Skin epidermis (tissue), 12 donors: Measurements from ENCODE around the gene SEC31B.

Source experiments
- H3K27ac ChIP-seq, 21 experiments: fragments of 200-600 bp; sonication (generic) in 11 of 21; one replicate each; pipeline ENCODE4 v1.5.0; 2020; ENCODE audit warnings: mild to moderate bottlenecking in 3 of 21, inconsistent platforms in 2 of 21, moderate library complexity in 2 of 21
- H3K4me3 ChIP-seq, 7 experiments: fragments of 200-600 bp; sonication (generic) in 2 of 7; one replicate each; pipeline ENCODE4 v1.5.0; 2020; ENCODE audit warnings: inconsistent platforms in 2 of 7, mild to moderate bottlenecking in 2 of 7, moderate library complexity in 1 of 7

SEC31B gene

GRCh38 chr10:100531761-100532160, 12.1 kb upstream of the SEC31B start:
- Histone ChIP-seq H3K4me3 (no peak overlapping the region), H3K27ac (no peak overlapping the region)

DNA sequence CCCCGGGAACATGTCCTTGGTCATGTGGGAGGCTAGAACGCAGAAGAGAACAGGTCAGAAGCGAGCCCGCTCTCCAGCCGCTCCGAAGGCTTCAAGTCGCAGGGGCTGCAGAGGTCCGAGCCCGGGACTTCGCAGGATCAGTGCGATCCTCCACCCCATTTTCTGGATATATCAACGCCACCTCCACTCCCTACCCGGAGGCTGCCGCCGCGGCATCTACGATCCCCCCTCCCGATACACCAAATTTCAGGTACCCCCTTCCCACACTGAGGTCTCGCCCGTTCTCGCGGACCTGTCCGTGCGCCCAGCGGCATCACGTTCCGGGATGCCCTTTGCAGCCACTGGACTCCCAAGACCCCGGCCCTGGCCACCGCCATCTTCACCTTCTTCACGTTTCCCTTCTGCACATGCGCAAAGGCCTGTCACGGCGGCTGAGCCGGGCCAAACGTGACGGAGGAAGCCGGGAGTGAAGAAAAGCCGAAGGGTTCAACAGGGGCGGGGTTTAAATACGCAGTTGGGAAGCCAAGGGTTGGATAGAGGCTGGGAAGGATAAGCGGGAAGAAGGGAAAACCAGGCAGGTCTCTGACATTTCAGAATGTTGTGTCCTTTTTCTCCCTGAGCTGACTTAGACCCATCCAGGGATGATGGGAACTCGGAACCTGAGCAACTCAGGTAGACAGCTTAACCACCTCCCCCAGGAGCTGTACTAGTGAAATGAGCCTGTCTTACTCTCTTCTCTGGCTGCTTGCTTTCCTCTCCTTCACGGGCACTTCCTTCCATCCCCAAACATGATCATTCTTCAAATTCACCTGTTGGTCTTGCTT, 10.0 kb upstream of the SEC31B start, which contains the start of gene NDUFB8:
TSS of gene NDUFB8 (minus strand) at position 397 of the 824 bp plus-strand sequence. CDS start at position 377, 20 bp downstream.
- peak within 1 kb of the TSS; percentile 27 to 94 (median 85) for H3K27ac ChIP-seq
- H3K4me3 ChIP-seq = peak within 1 kb of the TSS; percentile 71 to 98 (median 94)

DNA sequence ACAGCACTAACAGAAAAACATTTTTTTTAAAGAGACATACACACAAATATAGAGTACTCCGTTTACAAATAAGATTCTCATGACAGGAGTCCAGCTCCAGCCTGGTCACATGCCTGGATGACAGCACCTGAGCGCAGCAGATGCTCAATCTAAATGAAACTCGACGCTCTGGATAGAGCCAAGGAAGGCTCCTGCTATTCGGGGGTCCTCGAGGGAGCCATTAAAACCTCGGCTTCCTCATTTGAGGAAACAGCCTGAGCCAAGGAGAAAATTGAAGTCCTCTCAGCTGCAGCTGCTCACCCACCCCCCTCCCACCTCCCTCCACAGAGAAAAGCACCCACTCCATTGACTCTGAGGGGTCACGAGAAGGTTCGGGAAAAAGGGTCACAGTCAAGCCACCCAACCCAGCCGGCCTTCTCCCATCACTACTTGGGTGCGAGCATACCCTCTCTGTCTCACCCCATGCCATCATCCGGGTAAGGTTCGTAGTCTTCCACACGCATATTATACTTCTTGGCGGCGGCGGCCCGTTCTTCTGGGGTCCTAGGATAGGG, 9.3 kb upstream of the SEC31B start:
- H3K4me3 ChIP-seq = peak overlapping the region; percentile 71 to 98 (median 94)
- H3K27ac ChIP-seq = peak overlapping the region; percentile 27 to 94 (median 85)

DNA sequence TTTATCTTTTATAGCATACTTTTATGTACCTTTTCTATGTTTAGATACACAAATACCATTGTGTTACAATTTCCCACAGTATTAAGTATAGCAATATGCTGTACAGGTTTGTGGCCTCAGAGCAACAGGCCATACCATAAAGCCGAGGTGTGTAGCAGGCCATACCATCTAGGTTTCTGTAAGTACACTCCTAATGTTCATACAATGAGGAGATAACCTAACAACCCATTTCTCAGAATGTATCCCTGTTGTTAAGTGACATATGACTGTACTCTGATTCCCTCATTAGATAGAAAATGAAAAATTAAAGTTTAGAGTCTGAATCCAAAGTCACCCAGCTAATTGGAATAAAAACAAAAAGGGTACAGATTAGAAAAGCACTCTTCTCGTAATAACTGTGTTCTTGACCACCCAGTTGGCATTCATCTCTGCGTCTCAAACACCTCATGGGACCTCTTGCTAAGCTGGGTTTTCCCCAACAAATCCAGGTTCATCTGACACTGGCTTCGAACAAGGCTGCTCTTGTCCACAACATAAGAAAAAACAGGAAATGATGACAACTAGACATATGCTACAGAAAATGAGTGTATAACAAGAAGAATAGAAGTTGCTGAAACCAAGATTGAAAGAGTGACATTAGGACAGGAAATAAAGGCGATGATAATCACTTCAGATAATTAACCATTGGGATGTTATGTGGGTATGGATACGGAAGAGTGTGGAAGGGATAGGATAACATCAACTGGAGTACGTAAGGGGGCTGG, 8.6 kb upstream of the SEC31B start:
- Histone ChIP-seq H3K4me3 (peak overlapping the region; percentile 71 to 98 (median 94)), H3K27ac (peak overlapping the region in 14 of 21 experiments; percentile 73 to 94 (median 86))

GRCh38 chr10:100524638-100525037, 5.0 kb upstream of the SEC31B start:
- no peak overlapping the region for H3K4me3 ChIP-seq
- no peak overlapping the region for H3K27ac ChIP-seq

- no peak overlapping the region for H3K4me3 ChIP-seq
- no peak overlapping the region for H3K27ac ChIP-seq
Measured at GRCh38 chr10:100524206-100524605, 4.5 kb upstream of the SEC31B start.

GRCh38 chr10:100522945-100523344, 3.3 kb upstream of the SEC31B start:
- Histone ChIP-seq H3K4me3 (no peak overlapping the region), H3K27ac (no peak overlapping the region)

DNA sequence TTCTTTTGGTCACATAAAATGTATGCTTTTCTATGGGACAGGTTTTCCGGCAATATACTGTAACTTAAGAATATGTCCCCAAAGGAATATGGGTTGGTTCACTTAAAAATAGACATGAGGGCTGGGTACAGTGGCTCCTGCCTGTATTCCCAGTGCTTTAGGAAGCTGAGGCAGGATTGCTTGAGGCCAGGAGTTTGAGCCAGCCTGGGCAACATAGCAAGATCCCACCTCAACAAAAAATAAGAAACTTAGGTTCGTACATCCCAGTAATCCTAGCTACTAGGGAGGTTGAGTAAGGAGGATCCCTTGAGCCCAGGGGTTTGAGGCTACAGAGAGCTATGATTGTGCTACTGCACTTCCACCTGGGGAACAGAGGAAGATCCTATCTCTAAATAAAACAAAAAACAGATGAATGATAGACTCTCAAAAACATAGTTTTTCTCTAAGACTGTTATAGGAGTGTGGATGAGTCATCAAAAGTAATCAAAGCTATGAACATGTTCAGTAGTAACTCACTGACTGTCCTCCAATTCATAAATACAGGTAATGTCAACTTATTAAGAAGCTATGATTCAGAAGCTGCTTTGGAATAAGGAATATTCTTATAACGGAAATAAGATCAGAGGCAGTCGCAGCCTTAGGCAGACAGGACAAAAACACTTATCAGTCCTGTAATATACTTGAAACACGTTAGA, 2.6 kb upstream of the SEC31B start:
- Histone ChIP-seq H3K4me3 (no peak overlapping the region), H3K27ac (no peak overlapping the region)

- H3K27ac ChIP-seq = no peak overlapping the region
- no peak overlapping the region for H3K4me3 ChIP-seq
Measured at GRCh38 chr10:100520811-100521210, 1.1 kb upstream of the SEC31B start.

GRCh38 chr10:100518761-100519241, 860 bp downstream of the SEC31B start:
- Histone ChIP-seq H3K27ac (peak overlapping the region in 1 of 21 experiments; percentile 6), H3K4me3 (peak overlapping the region in 3 of 7 experiments; percentile 11 to 20 (median 18))

- no peak overlapping the region for H3K4me3 ChIP-seq
- H3K27ac ChIP-seq = no peak overlapping the region
Measured at GRCh38 chr10:100516847-100517246, 2.8 kb downstream of the SEC31B start.

- Histone ChIP-seq H3K4me3 (no peak overlapping the region), H3K27ac (no peak overlapping the region)
Measured at GRCh38 chr10:100515612-100516011, 4.0 kb downstream of the SEC31B start.

GRCh38 chr10:100510533-100511308, 8.9 kb downstream of the SEC31B start:
- H3K4me3 ChIP-seq = no peak overlapping the region
- H3K27ac ChIP-seq = peak overlapping the region in 8 of 21 experiments; percentile 7 to 68 (median 30)

- peak overlapping the region in 4 of 21 experiments; percentile 34 to 68 (median 55) for H3K27ac ChIP-seq
- H3K4me3 ChIP-seq = no peak overlapping the region
Measured at GRCh38 chr10:100509241-100509840, 10.3 kb downstream of the SEC31B start.

DNA sequence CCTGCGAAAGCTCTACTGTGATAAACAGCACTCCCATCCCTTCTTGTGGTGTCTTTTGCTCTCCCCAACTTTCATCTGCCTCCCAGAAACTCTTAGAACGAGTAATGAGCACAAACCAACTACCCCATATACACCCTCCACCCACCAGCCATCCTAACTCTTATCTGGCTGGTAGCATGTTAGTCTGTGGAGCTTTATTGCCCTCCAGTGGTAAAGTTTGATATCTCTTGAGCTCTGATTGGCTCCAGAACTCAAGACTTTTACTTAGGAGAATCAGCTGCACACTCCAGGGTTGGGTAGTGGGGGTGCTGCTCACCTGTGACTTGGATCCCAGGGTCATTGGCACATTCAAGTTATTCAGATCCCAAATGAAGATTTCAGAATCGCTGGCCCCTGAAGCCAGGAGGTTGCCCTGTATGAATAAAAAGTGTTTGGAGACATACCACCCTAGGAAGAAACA, 10.9 kb downstream of the SEC31B start:
- Histone ChIP-seq H3K4me3 (no peak overlapping the region), H3K27ac (peak overlapping the region in 4 of 21 experiments; percentile 34 to 68 (median 55))

- peak overlapping the region in 2 of 21 experiments; percentile 50 to 68 for H3K27ac ChIP-seq
- H3K4me3 ChIP-seq = no peak overlapping the region
Measured at GRCh38 chr10:100508266-100508665, 11.4 kb downstream of the SEC31B start.

DNA sequence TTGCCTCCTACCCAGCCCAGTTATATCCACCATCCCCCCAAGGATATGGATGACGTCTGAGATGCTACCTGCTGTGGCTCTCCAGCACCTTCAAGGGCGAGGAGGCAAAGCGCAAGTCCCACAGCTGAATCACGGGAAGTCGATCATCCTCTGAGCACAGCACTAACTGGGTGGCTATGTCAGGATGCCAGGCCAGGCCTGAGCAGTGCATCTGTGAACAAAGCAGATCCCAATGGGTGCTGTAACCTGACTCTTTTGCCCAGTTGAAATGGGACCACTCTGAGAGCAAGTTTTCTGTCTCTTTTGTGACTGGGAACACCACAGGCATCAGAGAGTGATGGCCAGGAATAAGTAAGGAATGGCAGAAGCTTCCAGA, 12.3 kb downstream of the SEC31B start:
- H3K4me3 ChIP-seq = no peak overlapping the region

GRCh38 chr10:100506596-100507356, 12.9 kb downstream of the SEC31B start:
- Histone ChIP-seq H3K27ac (no peak overlapping the region), H3K4me3 (no peak overlapping the region)

More for the DNA sequence above, 12.3 kb downstream of the SEC31B start:
- no peak overlapping the region for H3K27ac ChIP-seq
